OCI-LY7 (cell line): ENCODE measurements around the gene EMP1. TPM values are rescaled to one million over a fixed set of nuclear protein-coding genes. Genes with fewer than 3 reads are reported as not detected.

Experiments used
- BruUV-seq: library from RNA; stranded (reverse); fragments of 400-500 nt; replicated peaks from 2 replicates; lab custom pipeline; 2021; lab: Mats Ljungman, UMichigan
- CTCF ChIA-PET: fragments of 300-600 bp; sonication (Branson Sonifier 250); formaldehyde crosslinking; loops from one replicate; lab custom pipeline; 2022; ENCODE audit warnings: antibody characterized with exemption; ENCODE audit not compliant: unreplicated experiment; lab: Charles Lee
- POLR2A ChIA-PET: fragments of 300-600 bp; sonication (Branson Sonifier 250); formaldehyde crosslinking; loops from one replicate; lab custom pipeline; 2022; ENCODE audit warnings: antibody characterized with exemption; lab: Charles Lee
- DNase-seq: peaks from one replicate; pipeline ENCODE4 v3.0.0-alpha.2; 2015; ENCODE audit warnings: low spot score
- H2AFZ ChIP-seq: fragments of 200-600 bp; sonication (generic), shearing (Covaris generic); 2 replicates; pipeline ENCODE4 v1.6.1; 2014; ENCODE audit warnings: mild to moderate bottlenecking, antibody characterized with exemption, low read length, moderate library complexity
- H3K27ac ChIP-seq: fragments of 200-600 bp; sonication (generic); 2 replicates; pipeline ENCODE4 v1.5.1; 2014; ENCODE audit warnings: mixed run types, low read depth, mild to moderate bottlenecking, moderate library complexity, low read length, inconsistent platforms; ENCODE audit not compliant: poor library complexity, severe bottlenecking
- H3K36me3 ChIP-seq: fragments of 200-600 bp; sonication (generic); 2 replicates; pipeline ENCODE4 v1.6.1; 2014; ENCODE audit warnings: mild to moderate bottlenecking, antibody characterized with exemption, low read length, moderate library complexity, mixed read lengths; ENCODE audit not compliant: insufficient read depth
- H3K4me1 ChIP-seq: fragments of 200-600 bp; sonication (generic); 2 replicates; pipeline ENCODE4 v1.5.1; 2014; ENCODE audit warnings: mild to moderate bottlenecking, low read length; ENCODE audit not compliant: insufficient read depth, poor library complexity, severe bottlenecking
- H3K4me2 ChIP-seq: fragments of 200-600 bp; sonication (generic); 2 replicates; pipeline ENCODE4 v1.6.1; 2014; ENCODE audit warnings: mild to moderate bottlenecking, low read length
- H3K4me3 ChIP-seq: fragments of 200-600 bp; sonication (generic); 2 replicates; pipeline ENCODE4 v1.5.1; 2014; ENCODE audit warnings: mild to moderate bottlenecking, low read depth, low read length; ENCODE audit not compliant: poor library complexity, severe bottlenecking
- H3K79me2 ChIP-seq: fragments of 200-600 bp; sonication (generic); 2 replicates; pipeline ENCODE4 v1.6.1; 2016; ENCODE audit warnings: low read depth, mild to moderate bottlenecking, low read length, moderate library complexity, mixed read lengths; ENCODE audit not compliant: insufficient read depth
- H3K9me2 ChIP-seq: fragments of 200-600 bp; sonication (generic); 2 replicates; pipeline ENCODE4 v1.6.1; 2016; ENCODE audit warnings: mild to moderate bottlenecking, low read length, mixed read lengths; ENCODE audit not compliant: insufficient read depth
- H3K9me3 ChIP-seq: fragments of 200-600 bp; sonication (generic); 2 replicates; pipeline ENCODE4 v1.6.1; 2014; ENCODE audit warnings: mild to moderate bottlenecking, mixed run types, low read length, mixed read lengths
- H4K20me1 ChIP-seq: fragments of 200-600 bp; sonication (generic); 2 replicates; pipeline ENCODE4 v1.6.1; 2014; ENCODE audit warnings: mild to moderate bottlenecking, antibody characterized with exemption, low read length, moderate library complexity, mixed read lengths; ENCODE audit not compliant: insufficient read depth
- CTCF ChIP-seq: fragments of 200-600 bp; sonication (generic); conservative IDR thresholded peaks from 2 replicates; pipeline ENCODE4 v1.5.1; 2014; ENCODE audit warnings: mild to moderate bottlenecking, antibody characterized with exemption, low read length, moderate library complexity, mixed read lengths
- EZH2phosphoT487 ChIP-seq: fragments of 200-600 bp; sonication (generic); IDR thresholded peaks from 2 replicates; pipeline ENCODE4 v1.6.1; 2018; ENCODE audit warnings: low read depth, borderline replicate concordance, mild to moderate bottlenecking, mixed run types, antibody characterized with exemption, low read length, moderate library complexity, mixed read lengths
- intact Hi-C: fragments of 100-400 bp; cut with micrococcal nuclease; formaldehyde crosslinking; loops from one replicate; pipeline ENCODE4 v1.10.0; 2022; ENCODE audit not compliant: unreplicated experiment
- total RNA-seq, 2 experiments: library from RNA; depleted of rRNA in 1 of 2; stranded (reverse); fragments of >200 nt in 1 of 2; shearing (Covaris generic) in 1 of 2; gene quantifications; 2 replicates each; pipeline ENCODE4 v1.2.3, GENCODE V29; 2014 to 2022

EMP1 gene
- total RNA-seq, 2 experiments from 2014 or later, result 0.40 TPM; not detected in 1

- no peaks in the 10 kb centered on the region for H3K9me3 ChIP-seq
- H3K4me3 ChIP-seq, result no peak overlapping the region
- POLR2A ChIA-PET, result interaction anchor here (1.4 kb wide), 1 partner anchor 294 kb away, joined by 3 read pairs; no protein-coding TSS in a partner anchor
- no TSS peak for BruUV-seq
- no peaks in the 10 kb centered on the region for H3K79me2 ChIP-seq
- H4K20me1 ChIP-seq, result no peaks in the 10 kb centered on the region
- no peaks in the 10 kb centered on the region for H3K4me1 ChIP-seq
- H3K9me2 ChIP-seq, result no peaks in the 10 kb centered on the region
- TF ChIP-seq CTCF, result no peak
- TF ChIP-seq EZH2phosphoT487, result no peak
- peak overlapping the region; percentile 48; the same call in 1 of the 2 replicates for H2AFZ ChIP-seq
- H3K36me3 ChIP-seq, result no peaks in the 10 kb centered on the region
- intact Hi-C loops, result loop anchor here (10.0 kb wide), 1 partner anchor 416 kb away; no protein-coding TSS in a partner anchor
- H3K4me2 ChIP-seq, result no peak overlapping the region
- no peak for DNase-seq
- no peak overlapping the region for H3K27ac ChIP-seq
- CTCF ChIA-PET, result no interaction called here
These were observed 14.0 kb downstream of the EMP1 start for GRCh38 chr12:13210236-13211190.

GRCh38 chr12:13211191-13211858, 14.8 kb downstream of the EMP1 start:
- POLR2A ChIA-PET, result interaction anchor here (0.6 to 1.6 kb wide), 5 partner anchors 13 to 942 kb away, joined by 3 to 4 read pairs (median 3); no protein-coding TSS in a partner anchor
- Histone ChIP-seq H2AFZ (peak overlapping the region; percentile 48), H3K9me3 (no peaks in the 10 kb centered on the region), H3K4me3 (peak overlapping the region; percentile 8), H3K9me2 (no peaks in the 10 kb centered on the region), H3K4me1 (no peaks in the 10 kb centered on the region), H4K20me1 (no peaks in the 10 kb centered on the region), H3K4me2 (peak overlapping the region; percentile 39), H3K36me3 (no peaks in the 10 kb centered on the region), H3K27ac (no peak overlapping the region), H3K79me2 (no peaks in the 10 kb centered on the region)
- BruUV-seq, result no TSS peak
- TF ChIP-seq CTCF, result no peak
- no peak for TF ChIP-seq EZH2phosphoT487
- CTCF ChIA-PET, result interaction anchor here (0.6 to 1.4 kb wide), 2 partner anchors 92 to 295 kb away, joined by 3 to 5 read pairs; no protein-coding TSS in a partner anchor
- DNase-seq, result no peak
- intact Hi-C loops, result loop anchor here (10.0 kb wide), 1 partner anchor 417 kb away; no protein-coding TSS in a partner anchor
